DND-41 (cell line): ENCODE data around the gene XKR8.

Experiments
- EZH2 ChIP-seq: IDR thresholded peaks from 3 replicates; pipeline ENCODE4 v1.6.1; 2012; ENCODE audit warnings: borderline replicate concordance, low read depth, mild to moderate bottlenecking, moderate library complexity, low read length, inconsistent platforms; ENCODE audit not compliant: severe bottlenecking
- TF ChIP-seq, protein P1 (sequence below): IDR thresholded peaks from 2 replicates; pipeline ENCODE4 v1.5.1; 2012; ENCODE audit warnings: borderline replicate concordance, low read length, moderate library complexity, mild to moderate bottlenecking; ENCODE audit not compliant: poor library complexity, severe bottlenecking; ENCODE audit errors: extremely low read depth

DNA sequence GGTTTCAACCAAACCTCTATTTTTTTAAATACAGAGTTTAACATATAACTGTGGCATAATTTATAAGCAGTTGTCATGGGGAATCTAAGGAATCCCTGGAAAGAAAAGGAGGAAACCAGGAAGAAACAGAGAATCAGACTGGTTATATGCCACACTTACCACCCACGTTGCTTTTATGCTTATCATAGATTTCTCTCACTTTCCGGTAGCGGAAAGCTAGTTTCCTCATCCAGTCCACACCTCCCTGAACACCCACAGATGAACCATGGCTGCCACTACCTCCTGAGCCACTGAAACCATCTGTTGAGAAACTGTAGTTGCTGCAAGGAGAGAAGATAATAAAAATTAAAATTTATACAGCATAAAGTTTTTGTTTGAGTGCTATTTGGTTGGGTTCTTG, 33.5 kb downstream of the XKR8 start:
- TF ChIP-seq, protein P1, sequence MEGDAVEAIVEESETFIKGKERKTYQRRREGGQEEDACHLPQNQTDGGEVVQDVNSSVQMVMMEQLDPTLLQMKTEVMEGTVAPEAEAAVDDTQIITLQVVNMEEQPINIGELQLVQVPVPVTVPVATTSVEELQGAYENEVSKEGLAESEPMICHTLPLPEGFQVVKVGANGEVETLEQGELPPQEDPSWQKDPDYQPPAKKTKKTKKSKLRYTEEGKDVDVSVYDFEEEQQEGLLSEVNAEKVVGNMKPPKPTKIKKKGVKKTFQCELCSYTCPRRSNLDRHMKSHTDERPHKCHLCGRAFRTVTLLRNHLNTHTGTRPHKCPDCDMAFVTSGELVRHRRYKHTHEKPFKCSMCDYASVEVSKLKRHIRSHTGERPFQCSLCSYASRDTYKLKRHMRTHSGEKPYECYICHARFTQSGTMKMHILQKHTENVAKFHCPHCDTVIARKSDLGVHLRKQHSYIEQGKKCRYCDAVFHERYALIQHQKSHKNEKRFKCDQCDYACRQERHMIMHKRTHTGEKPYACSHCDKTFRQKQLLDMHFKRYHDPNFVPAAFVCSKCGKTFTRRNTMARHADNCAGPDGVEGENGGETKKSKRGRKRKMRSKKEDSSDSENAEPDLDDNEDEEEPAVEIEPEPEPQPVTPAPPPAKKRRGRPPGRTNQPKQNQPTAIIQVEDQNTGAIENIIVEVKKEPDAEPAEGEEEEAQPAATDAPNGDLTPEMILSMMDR: no peak
- TF ChIP-seq EZH2: no peak
